Measurements from ENCODE around the gene NMNAT3.

DNA sequence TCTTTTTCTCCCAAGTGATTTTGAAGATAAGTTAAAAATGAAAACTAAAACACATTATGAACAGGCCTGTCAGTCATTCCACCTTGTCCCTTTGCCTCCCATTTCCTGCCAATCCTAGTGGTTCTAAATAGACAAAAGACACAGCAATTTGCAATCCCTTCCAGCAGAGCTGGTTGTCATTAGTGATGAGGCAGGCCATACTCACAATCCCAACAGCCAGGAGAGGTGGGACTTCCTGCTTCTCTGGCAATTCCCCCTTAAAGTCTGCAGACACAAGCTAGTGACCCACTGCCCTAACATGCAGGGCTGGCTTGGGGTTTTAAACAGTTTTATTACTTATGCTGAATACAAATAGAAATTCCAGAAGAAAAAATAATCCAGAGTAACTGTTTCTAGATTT, 99.9 kb downstream of the NMNAT3 start:
- no peak for TF ChIP-seq POLR2A (IDR thresholded peaks at IDR 0.05)
- TF ChIP-seq, protein P1, sequence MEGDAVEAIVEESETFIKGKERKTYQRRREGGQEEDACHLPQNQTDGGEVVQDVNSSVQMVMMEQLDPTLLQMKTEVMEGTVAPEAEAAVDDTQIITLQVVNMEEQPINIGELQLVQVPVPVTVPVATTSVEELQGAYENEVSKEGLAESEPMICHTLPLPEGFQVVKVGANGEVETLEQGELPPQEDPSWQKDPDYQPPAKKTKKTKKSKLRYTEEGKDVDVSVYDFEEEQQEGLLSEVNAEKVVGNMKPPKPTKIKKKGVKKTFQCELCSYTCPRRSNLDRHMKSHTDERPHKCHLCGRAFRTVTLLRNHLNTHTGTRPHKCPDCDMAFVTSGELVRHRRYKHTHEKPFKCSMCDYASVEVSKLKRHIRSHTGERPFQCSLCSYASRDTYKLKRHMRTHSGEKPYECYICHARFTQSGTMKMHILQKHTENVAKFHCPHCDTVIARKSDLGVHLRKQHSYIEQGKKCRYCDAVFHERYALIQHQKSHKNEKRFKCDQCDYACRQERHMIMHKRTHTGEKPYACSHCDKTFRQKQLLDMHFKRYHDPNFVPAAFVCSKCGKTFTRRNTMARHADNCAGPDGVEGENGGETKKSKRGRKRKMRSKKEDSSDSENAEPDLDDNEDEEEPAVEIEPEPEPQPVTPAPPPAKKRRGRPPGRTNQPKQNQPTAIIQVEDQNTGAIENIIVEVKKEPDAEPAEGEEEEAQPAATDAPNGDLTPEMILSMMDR (IDR thresholded peaks at IDR 0.05), result no peak

Measured in right lobe of liver (tissue), 4 donors.